HCT116 (cell line): ENCODE data around the gene TF. TPM values are rescaled to one million over a fixed set of nuclear protein-coding genes. Genes with fewer than 3 reads are reported as not detected.

ENCODE experiments used
- ATAC-seq: fragments of 200-7000 bp; cut with Tn5 transposase; 2 replicates; pipeline ENCODE4 v1.9.1; 2020; ENCODE audit warnings: mild to moderate bottlenecking, moderate library complexity
- BruUV-seq: library from RNA; stranded (reverse); fragments of 400-500 nt; replicated peaks from 2 replicates; lab custom pipeline; 2021; lab: Mats Ljungman, UMichigan
- CTCF ChIA-PET: fragments of 300-600 bp; sonication (Branson Sonifier 250); formaldehyde crosslinking; loops from one replicate; lab custom pipeline; 2021; ENCODE audit warnings: antibody characterized with exemption; lab: Charles Lee
- POLR2A ChIA-PET: fragments of 300-600, 350-600 bp; sonication (Branson Sonifier 250); formaldehyde crosslinking; loops from one replicate; lab custom pipeline; 2021; ENCODE audit warnings: antibody characterized with exemption; lab: Charles Lee
- RAD21 ChIA-PET, 2 experiments: fragments of 300-600 bp; sonication (Branson Sonifier 250); formaldehyde crosslinking; loops; one replicate each; lab custom pipeline; 2023; ENCODE audit warnings: low total read pairs in 2 of 2; ENCODE audit not compliant: uncharacterized antibody in 2 of 2, unreplicated experiment in 2 of 2, low non-redundant PET in 1 of 2; lab: Charles Lee
- DNase-seq: peaks from one replicate; pipeline ENCODE4 v3.0.0-alpha.2; 2010; ENCODE audit warnings: low read depth, low spot score
- H2AFZ ChIP-seq: fragments of 200-600 bp; shearing (Covaris generic), sonication (generic); 2 replicates; pipeline ENCODE4 v1.6.1; 2017; ENCODE audit warnings: low read depth, mixed run types, mixed read lengths, antibody characterized with exemption, low read length; ENCODE audit not compliant: poor library complexity, severe bottlenecking
- H3K27ac ChIP-seq: 2 replicates; pipeline ENCODE4 v1.5.1; 2012; ENCODE audit warnings: low read depth, low read length
- H3K27me3 ChIP-seq: fragments of 200-600 bp; sonication (generic); 2 replicates; pipeline ENCODE4 v1.6.1; 2016; ENCODE audit warnings: mixed run types, low read length, mixed read lengths; ENCODE audit not compliant: insufficient read depth
- H3K36me3 ChIP-seq, 2 experiments: fragments of 200-500 bp in 1 of 2; fragments of 200-600 bp in 1 of 2; sonication (Bioruptor generic) in 1 of 2; sonication (generic) in 1 of 2; 2 replicates each; pipeline versions ENCODE4 v1.5.1 to v1.6.1; 2014 to 2016; ENCODE audit warnings: low read length in 2 of 2, inconsistent platforms in 1 of 2, mixed read lengths in 1 of 2, mixed run types in 1 of 2; ENCODE audit not compliant: insufficient read depth in 2 of 2, control insufficient read depth in 1 of 2
- H3K4me1 ChIP-seq, 2 experiments: fragments of 200-600 bp in 1 of 2; sonication (generic) in 1 of 2; 2 replicates each; pipeline versions ENCODE4 v1.5.1 to v1.6.1; 2012 to 2017; ENCODE audit warnings: low read length in 2 of 2, inconsistent platforms in 1 of 2, mild to moderate bottlenecking in 1 of 2, mixed read lengths in 1 of 2, mixed run types in 1 of 2, moderate library complexity in 1 of 2; ENCODE audit not compliant: insufficient read depth in 2 of 2, control insufficient read depth in 1 of 2
- H3K4me2 ChIP-seq: fragments of 200-600 bp; sonication (generic); 2 replicates; pipeline ENCODE4 v1.6.1; 2017; ENCODE audit warnings: mixed run types, low read length, mixed read lengths
- H3K4me3 ChIP-seq, 2 experiments: fragments of 200-600 bp in 1 of 2; sonication (generic) in 1 of 2; replicated peaks in 1 of 2; 2 replicates each; pipeline ENCODE4 v1.5.1; 2011 to 2016; ENCODE audit warnings: low read length in 2 of 2, control low read depth in 1 of 2, low read depth in 1 of 2, mild to moderate bottlenecking in 1 of 2, mixed read lengths in 1 of 2, mixed run types in 1 of 2
- H3K79me2 ChIP-seq: fragments of 200-600 bp; sonication (generic); 2 replicates; pipeline ENCODE4 v1.6.1; 2017; ENCODE audit warnings: mild to moderate bottlenecking, mixed run types, low read length, moderate library complexity, mixed read lengths; ENCODE audit not compliant: insufficient read depth
- H3K9ac ChIP-seq: fragments of 200-600 bp; sonication (generic); 2 replicates; pipeline ENCODE4 v1.6.1; 2016; ENCODE audit warnings: low read length, mixed read lengths
- H3K9me2 ChIP-seq: fragments of 200-600 bp; sonication (generic), shearing (Covaris generic); 2 replicates; pipeline ENCODE4 v1.6.1; 2017; ENCODE audit warnings: mixed run types, mild to moderate bottlenecking, moderate library complexity; ENCODE audit not compliant: insufficient read depth
- H3K9me3 ChIP-seq, 2 experiments: fragments of 200-500 bp in 1 of 2; fragments of 200-600 bp in 1 of 2; sonication (Bioruptor generic) in 1 of 2; sonication (generic) in 1 of 2; 2 replicates each; pipeline ENCODE4 v1.6.1; 2014 to 2017; ENCODE audit warnings: low read length in 2 of 2, mixed read lengths in 2 of 2, inconsistent platforms in 1 of 2, low read depth in 1 of 2, mild to moderate bottlenecking in 1 of 2, mixed run types in 1 of 2, moderate library complexity in 1 of 2; ENCODE audit not compliant: control insufficient read depth in 1 of 2, insufficient read depth in 1 of 2
- H4K20me1 ChIP-seq: fragments of 200-600 bp; sonication (generic), shearing (Covaris generic); 2 replicates; pipeline ENCODE4 v1.6.1; 2017; ENCODE audit warnings: mixed run types, mild to moderate bottlenecking, moderate library complexity; ENCODE audit not compliant: insufficient read depth
- ELF1 ChIP-seq: IDR thresholded peaks from 2 replicates; pipeline ENCODE4 v1.6.1; 2012; ENCODE audit warnings: low read depth, borderline replicate concordance
- EZH2phosphoT487 ChIP-seq: fragments of 200-600 bp; IDR thresholded peaks from 2 replicates; pipeline ENCODE4 v1.6.1; 2018; ENCODE audit warnings: antibody characterized with exemption, borderline replicate concordance
- REST ChIP-seq: IDR thresholded peaks from 2 replicates; pipeline ENCODE4 v1.6.1; 2012; ENCODE audit warnings: low read depth
- SRF ChIP-seq: IDR thresholded peaks from 2 replicates; pipeline ENCODE4 v1.6.1; 2012; ENCODE audit warnings: low read depth
- ZBTB33 ChIP-seq: IDR thresholded peaks from 2 replicates; pipeline ENCODE4 v1.6.1; 2011; ENCODE audit warnings: mild to moderate bottlenecking, low read length, moderate library complexity; ENCODE audit not compliant: insufficient replicate concordance; ENCODE audit errors: extremely low read depth
- ZNF274 ChIP-seq: fragments of 200-500 bp; sonication (Bioruptor generic); IDR thresholded peaks from 2 replicates; pipeline ENCODE4 v1.6.1; 2014; ENCODE audit warnings: mild to moderate bottlenecking, low read depth, low read length, inconsistent platforms
- intact Hi-C: fragments of 100-400 bp; cut with micrococcal nuclease; formaldehyde crosslinking; loops from 2 replicates; pipeline ENCODE4 v1.10.0; 2022
- total RNA-seq: library from RNA; stranded (reverse); gene quantifications from one replicate; pipeline ENCODE4 v1.2.1, GENCODE V29; 2021; ENCODE audit not compliant: unreplicated experiment

Gene TF
- total RNA-seq, 1 experiment from 2014 or later, result 10.4 TPM

DNA sequence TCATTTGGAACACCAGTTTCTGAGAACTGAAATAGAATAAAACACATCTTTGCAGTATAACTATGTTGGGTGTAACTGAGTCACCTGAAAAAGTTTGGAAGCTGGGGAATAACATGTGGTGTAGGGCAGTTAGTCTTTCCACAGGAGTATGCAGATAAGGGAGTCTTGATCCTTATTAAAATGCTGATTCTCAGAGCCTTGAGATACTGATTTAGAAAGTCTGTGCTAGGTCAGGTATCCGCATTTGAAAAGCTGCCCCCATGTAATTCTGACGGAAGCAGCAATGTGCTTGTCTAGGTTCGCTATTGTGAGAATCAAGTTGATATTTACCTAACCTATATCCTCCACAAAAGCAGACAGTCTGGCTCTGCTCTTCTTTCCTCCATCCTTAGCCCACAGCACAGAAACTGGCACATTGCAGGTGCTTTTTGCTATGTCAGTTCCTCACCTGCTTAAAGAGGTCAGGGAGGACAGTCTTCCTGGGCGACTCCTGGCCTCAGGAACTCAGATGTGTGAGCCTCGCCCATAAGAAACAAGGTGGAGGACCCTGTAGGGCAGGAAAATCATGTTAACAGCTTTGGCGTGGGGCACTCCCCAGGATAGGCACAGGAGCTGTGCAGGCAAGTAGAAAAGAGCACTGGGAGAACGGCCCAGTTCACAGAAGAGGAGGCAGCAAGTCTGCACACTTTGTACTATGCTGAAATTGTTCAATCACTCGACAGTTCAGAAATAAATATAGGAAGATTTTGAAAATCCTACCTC is 31.8 kb downstream of the TF start:
- Histone ChIP-seq H3K9ac (no peak overlapping the region), H3K36me3 (no peaks in the 10 kb centered on the region), H3K4me1 (no peaks in the 10 kb centered on the region)
- ATAC-seq, result no peak
- CTCF ChIA-PET, result no interaction called here
- TF ChIP-seq ZBTB33 (no peak), REST (no peak), SRF (no peak), EZH2phosphoT487 (no peak), ELF1 (no peak), ZNF274 (no peak)
- TF ChIP-seq, all 23 proteins: peak for 0
- no peak for DNase-seq
- BruUV-seq, result no TSS peak
- Histone ChIP-seq H3K4me2 (no peak overlapping the region), H3K27me3 (no peaks in the 10 kb centered on the region), H3K9me2 (no peaks in the 10 kb centered on the region), H3K27ac (no peak overlapping the region), H3K9me3 (no peaks in the 10 kb centered on the region), H2AFZ (no peak overlapping the region), H4K20me1 (no peaks in the 10 kb centered on the region), H3K4me3 (no peak overlapping the region), H3K79me2 (no peaks in the 10 kb centered on the region)
- ChIA-PET RAD21 (no interaction called here), POLR2A (no interaction called here)
- intact Hi-C loops, result no loop called here
